Measurements from ENCODE around the gene SRGAP1.

DNA sequence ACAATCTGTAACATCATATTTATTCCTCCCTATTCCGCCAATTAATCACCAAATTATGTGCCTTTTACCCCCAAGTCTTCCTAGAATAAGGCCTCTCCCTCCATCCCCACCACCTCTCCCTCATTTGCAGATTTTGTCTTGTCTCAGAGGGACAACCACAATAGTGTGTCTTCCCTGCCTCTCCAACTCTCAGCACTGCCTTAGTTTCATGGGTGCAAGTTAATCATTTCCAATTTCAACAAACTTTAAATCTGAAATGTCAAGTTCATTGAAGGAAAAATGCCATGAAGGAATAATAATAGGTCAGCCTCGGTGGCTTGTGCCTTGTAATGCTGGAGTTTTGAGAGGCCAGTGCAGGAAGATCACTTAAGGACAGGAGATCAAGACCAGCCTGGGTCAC, 33.2 kb upstream of the SRGAP1 start:
- TF ChIP-seq CTCF (IDR thresholded peaks at IDR 0.05; ENCODE audit: borderline replicate concordance, extremely low read depth, low read length, poor library complexity, severe bottlenecking), result no peak
- TF ChIP-seq EZH2 (IDR thresholded peaks at IDR 0.05; ENCODE audit: borderline replicate concordance, low read depth, low read length, severe bottlenecking), result no peak

All from DND-41 (cell line).